ENCODE data around the gene EHBP1.

The EHBP1 gene

GRCh38 chr2:62822549-62822948 lies 117.0 kb downstream of the EHBP1 start:
- no peak overlapping the region for H2AFZ ChIP-seq (ENCODE audit: insufficient read depth, low read length, poor library complexity)
- no peak overlapping the region for H3K4me2 ChIP-seq (ENCODE audit: low read length)
- H2AK5ac ChIP-seq (ENCODE audit: low read length), result no peak overlapping the region
- peaks cover under 1 to 1% of the 10 kb centered on the region in 2 experiments for H3K36me3 ChIP-seq (ENCODE audit: control insufficient read depth in 1 of 2, insufficient read depth in 2 of 2, low read length in 2 of 2)
- no peak overlapping the region for H3K23ac ChIP-seq (ENCODE audit: low read length)
- H4K12ac ChIP-seq (ENCODE audit: low read depth, low read length), result no peak overlapping the region
- no peaks in the 10 kb centered on the region for H3K4me1 ChIP-seq (ENCODE audit: control insufficient read depth in 1 of 2, insufficient read depth in 2 of 2, low read length in 2 of 2)
- H3K18ac ChIP-seq (ENCODE audit: low read length), result no peak overlapping the region
- whole genome bisulfite sequencing (ENCODE audit: extremely low coverage, insufficient coverage, insufficient read length), result no CpG with 5 or more reads among the region's 3 CpGs
- H3K27me3 ChIP-seq (ENCODE audit: insufficient read depth, low read length), result no peaks in the 10 kb centered on the region
- no peaks in the 10 kb centered on the region for H3K79me1 ChIP-seq (ENCODE audit: low read length)
- no peaks in the 10 kb centered on the region for H3K79me2 ChIP-seq (ENCODE audit: control insufficient read depth, insufficient read depth, low read length, poor library complexity)
- no peak overlapping the region for H3K14ac ChIP-seq (ENCODE audit: low read length)
- H2BK5ac ChIP-seq (ENCODE audit: low read depth, low read length, poor library complexity), result no peak overlapping the region
- no peaks in the 10 kb centered on the region for H3K9me3 ChIP-seq (ENCODE audit: insufficient read depth, low read depth, low read length)
- H3K9ac ChIP-seq (ENCODE audit: low read length), result no peak overlapping the region
- H4K8ac ChIP-seq (ENCODE audit: low read depth, low read length), result no peak overlapping the region
- no peak overlapping the region for H3K4ac ChIP-seq (ENCODE audit: low read depth, low read length)
- no peak overlapping the region for H3K27ac ChIP-seq (ENCODE audit: low read depth, low read length)
- no peak for DNase-seq
- H2BK12ac ChIP-seq (ENCODE audit: low read length), result no peak overlapping the region
- H3K4me3 ChIP-seq (ENCODE audit: low read depth, low read length), result no peak overlapping the region
- H4K91ac ChIP-seq (ENCODE audit: low read depth, low read length), result no peak overlapping the region
- H2BK120ac ChIP-seq (ENCODE audit: insufficient read depth, low read length, poor library complexity), result no peak overlapping the region

- no peak overlapping the region for H3K9ac ChIP-seq (ENCODE audit: low read length)
- DNase-seq, result no peak
- no peak overlapping the region for H4K8ac ChIP-seq (ENCODE audit: low read depth, low read length)
- no peaks in the 10 kb centered on the region for H3K9me3 ChIP-seq (ENCODE audit: insufficient read depth, low read depth, low read length)
- H2BK120ac ChIP-seq (ENCODE audit: insufficient read depth, low read length, poor library complexity), result no peak overlapping the region
- H4K12ac ChIP-seq (ENCODE audit: low read depth, low read length), result no peak overlapping the region
- no peak overlapping the region for H3K27ac ChIP-seq (ENCODE audit: low read depth, low read length)
- H4K91ac ChIP-seq (ENCODE audit: low read depth, low read length), result no peak overlapping the region
- H3K79me1 ChIP-seq (ENCODE audit: low read length), result no peaks in the 10 kb centered on the region
- no peaks in the 10 kb centered on the region for H3K4me1 ChIP-seq (ENCODE audit: control insufficient read depth in 1 of 2, insufficient read depth in 2 of 2, low read length in 2 of 2)
- H2AFZ ChIP-seq (ENCODE audit: insufficient read depth, low read length, poor library complexity), result no peak overlapping the region
- no peak overlapping the region for H3K18ac ChIP-seq (ENCODE audit: low read length)
- no peak overlapping the region for H3K4me2 ChIP-seq (ENCODE audit: low read length)
- no peak overlapping the region for H3K14ac ChIP-seq (ENCODE audit: low read length)
- no peak overlapping the region for H3K23ac ChIP-seq (ENCODE audit: low read length)
- no peak overlapping the region for H2BK12ac ChIP-seq (ENCODE audit: low read length)
- no peak overlapping the region for H2BK5ac ChIP-seq (ENCODE audit: low read depth, low read length, poor library complexity)
- no peak overlapping the region for H3K4ac ChIP-seq (ENCODE audit: low read depth, low read length)
- no peak overlapping the region for H3K4me3 ChIP-seq (ENCODE audit: low read depth, low read length)
- no CpG with 5 or more reads among the region's 1 CpG for WGBS (ENCODE audit: extremely low coverage, insufficient coverage, insufficient read length)
- no peaks in the 10 kb centered on the region for H3K79me2 ChIP-seq (ENCODE audit: control insufficient read depth, insufficient read depth, low read length, poor library complexity)
- H2AK5ac ChIP-seq (ENCODE audit: low read length), result no peak overlapping the region
- H3K36me3 ChIP-seq (ENCODE audit: control insufficient read depth in 1 of 2, insufficient read depth in 2 of 2, low read length in 2 of 2), result peaks cover 3 to 6% of the 10 kb centered on the region in 2 experiments
- no peaks in the 10 kb centered on the region for H3K27me3 ChIP-seq (ENCODE audit: insufficient read depth, low read length)
Measured at GRCh38 chr2:62824388-62824787, 118.9 kb downstream of the EHBP1 start.

GRCh38 chr2:62826141-62826540 lies 120.6 kb downstream of the EHBP1 start:
- Histone ChIP-seq H3K9me3 (ENCODE audit: insufficient read depth, low read depth, low read length) (no peaks in the 10 kb centered on the region), H2BK120ac (ENCODE audit: insufficient read depth, low read length, poor library complexity) (no peak overlapping the region), H3K9ac (ENCODE audit: low read length) (no peak overlapping the region), H3K79me2 (ENCODE audit: control insufficient read depth, insufficient read depth, low read length, poor library complexity) (no peaks in the 10 kb centered on the region), H3K14ac (ENCODE audit: low read length) (no peak overlapping the region), H4K91ac (ENCODE audit: low read depth, low read length) (no peak overlapping the region), H3K4me3 (ENCODE audit: low read depth, low read length) (no peak overlapping the region), H2AFZ (ENCODE audit: insufficient read depth, low read length, poor library complexity) (no peak overlapping the region), H3K23ac (ENCODE audit: low read length) (no peak overlapping the region), H3K27me3 (ENCODE audit: insufficient read depth, low read length) (no peaks in the 10 kb centered on the region), H3K4ac (ENCODE audit: low read depth, low read length) (no peak overlapping the region), H3K4me1 (ENCODE audit: control insufficient read depth in 1 of 2, insufficient read depth in 2 of 2, low read length in 2 of 2) (no peaks in the 10 kb centered on the region), H4K12ac (ENCODE audit: low read depth, low read length) (no peak overlapping the region), H4K8ac (ENCODE audit: low read depth, low read length) (no peak overlapping the region), H3K27ac (ENCODE audit: low read depth, low read length) (no peak overlapping the region), H2AK5ac (ENCODE audit: low read length) (no peak overlapping the region), H2BK12ac (ENCODE audit: low read length) (no peak overlapping the region), H3K79me1 (ENCODE audit: low read length) (no peaks in the 10 kb centered on the region), H3K4me2 (ENCODE audit: low read length) (peak overlapping the region; percentile 25), H2BK5ac (ENCODE audit: low read depth, low read length, poor library complexity) (no peak overlapping the region), H3K18ac (ENCODE audit: low read length) (no peak overlapping the region), H3K36me3 (ENCODE audit: control insufficient read depth in 1 of 2, insufficient read depth in 2 of 2, low read length in 2 of 2) (peaks cover 3 to 6% of the 10 kb centered on the region in 2 experiments)
- WGBS (ENCODE audit: extremely low coverage, insufficient coverage, insufficient read length), result no CpG with 5 or more reads among the region's 3 CpGs
- peak in 1 of 2 donors; percentile 73 for DNase-seq

GRCh38 chr2:62826953-62827675 lies 121.6 kb downstream of the EHBP1 start:
- WGBS (ENCODE audit: extremely low coverage, insufficient coverage, insufficient read length), result no CpG with 5 or more reads among the region's 4 CpGs
- Histone ChIP-seq H3K4ac (ENCODE audit: low read depth, low read length) (no peak overlapping the region), H2AFZ (ENCODE audit: insufficient read depth, low read length, poor library complexity) (no peak overlapping the region), H2BK5ac (ENCODE audit: low read depth, low read length, poor library complexity) (no peak overlapping the region), H4K12ac (ENCODE audit: low read depth, low read length) (no peak overlapping the region), H3K27me3 (ENCODE audit: insufficient read depth, low read length) (no peaks in the 10 kb centered on the region), H3K27ac (ENCODE audit: low read depth, low read length) (peak overlapping the region; percentile 39), H3K36me3 (ENCODE audit: control insufficient read depth in 1 of 2, insufficient read depth in 2 of 2, low read length in 2 of 2) (peaks cover 3 to 6% of the 10 kb centered on the region in 2 experiments), H3K23ac (ENCODE audit: low read length) (no peak overlapping the region), H3K4me3 (ENCODE audit: low read depth, low read length) (no peak overlapping the region), H3K79me2 (ENCODE audit: control insufficient read depth, insufficient read depth, low read length, poor library complexity) (no peaks in the 10 kb centered on the region), H3K4me2 (ENCODE audit: low read length) (no peak overlapping the region), H2AK5ac (ENCODE audit: low read length) (no peak overlapping the region), H3K79me1 (ENCODE audit: low read length) (no peaks in the 10 kb centered on the region), H2BK120ac (ENCODE audit: insufficient read depth, low read length, poor library complexity) (no peak overlapping the region), H2BK12ac (ENCODE audit: low read length) (no peak overlapping the region), H3K18ac (ENCODE audit: low read length) (no peak overlapping the region), H3K9ac (ENCODE audit: low read length) (peak overlapping the region; percentile 63), H3K9me3 (ENCODE audit: insufficient read depth, low read depth, low read length) (no peaks in the 10 kb centered on the region), H4K8ac (ENCODE audit: low read depth, low read length) (no peak overlapping the region), H3K4me1 (ENCODE audit: control insufficient read depth in 1 of 2, insufficient read depth in 2 of 2, low read length in 2 of 2) (no peaks in the 10 kb centered on the region), H4K91ac (ENCODE audit: low read depth, low read length) (no peak overlapping the region), H3K14ac (ENCODE audit: low read length) (no peak overlapping the region)
- peak; percentile 74 to 92 for DNase-seq
